HG03558 (cell line): ENCODE measurements around the gene PSMB2.

Experiments
- ATAC-seq: cut with Tn5 transposase; IDR thresholded peaks from one replicate; pipeline ENCODE4 v1.9.1; 2021; ENCODE audit warnings: moderate number of reproducible peaks; ENCODE audit not compliant: unreplicated experiment; ENCODE audit errors: extremely low read depth

PSMB2 gene

DNA sequence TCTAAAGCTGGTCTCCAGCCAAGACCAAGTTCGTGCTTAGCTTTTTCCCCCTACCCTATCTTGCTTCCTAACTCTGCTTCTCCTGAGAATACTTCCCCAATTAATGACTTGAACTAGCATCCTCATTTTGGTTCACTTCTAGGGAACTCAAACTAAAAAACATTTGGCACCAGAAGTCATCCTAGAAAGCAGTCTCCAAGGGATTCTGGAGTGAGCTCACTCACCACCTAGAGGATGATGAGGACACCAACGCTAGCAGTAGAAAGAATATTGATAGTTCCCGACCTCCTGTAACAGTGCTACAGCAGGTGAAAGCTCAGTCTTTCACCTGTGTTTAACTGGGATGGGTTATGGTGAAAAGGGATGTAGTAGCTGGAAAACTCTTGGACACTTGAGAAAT, 4.7 kb upstream of the PSMB2 start:
- ATAC-seq, result no peak

DNA sequence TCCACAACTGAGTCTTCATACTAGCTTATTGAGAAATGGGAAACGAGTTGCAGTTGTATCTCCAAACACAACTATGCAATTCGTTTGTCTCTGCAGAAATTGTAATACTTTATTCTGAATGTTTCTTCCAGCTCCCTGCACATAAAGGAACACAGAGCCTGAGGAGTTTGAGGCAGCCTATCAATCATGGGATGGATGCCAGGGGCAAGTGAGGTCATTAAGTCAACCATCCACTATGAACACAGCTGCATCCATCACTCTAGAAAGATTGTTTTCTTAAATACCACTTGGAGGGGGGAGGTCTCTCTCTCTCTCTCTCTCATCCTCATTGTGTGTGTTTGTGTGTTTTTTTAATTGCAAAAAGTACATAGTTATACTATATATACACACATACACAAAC, 2.9 kb upstream of the PSMB2 start:
- no peak for ATAC-seq

DNA sequence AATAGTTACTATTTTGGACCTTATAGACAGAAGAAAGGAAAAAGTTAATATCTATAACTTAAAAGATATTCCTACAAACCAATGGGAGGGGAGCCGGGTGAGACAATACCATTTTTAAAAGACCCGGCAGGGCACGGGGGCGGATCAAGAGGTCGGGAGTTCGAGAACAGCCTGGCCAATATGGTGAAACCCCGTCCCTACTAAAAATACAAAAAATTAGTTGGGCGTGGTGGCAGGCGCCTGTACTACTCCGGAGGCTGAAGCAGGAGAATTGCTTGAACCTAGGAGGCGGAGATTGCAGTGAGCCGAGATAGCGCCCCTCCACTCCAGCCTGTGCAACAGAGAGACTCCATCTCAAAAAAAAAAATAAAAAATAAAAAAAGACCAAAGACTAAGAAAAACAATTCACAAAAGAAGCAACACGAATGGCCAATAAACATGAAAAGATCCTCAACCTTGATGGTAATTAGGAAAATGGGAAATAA, 1.2 kb upstream of the PSMB2 start:
- ATAC-seq, result no peak

DNA sequence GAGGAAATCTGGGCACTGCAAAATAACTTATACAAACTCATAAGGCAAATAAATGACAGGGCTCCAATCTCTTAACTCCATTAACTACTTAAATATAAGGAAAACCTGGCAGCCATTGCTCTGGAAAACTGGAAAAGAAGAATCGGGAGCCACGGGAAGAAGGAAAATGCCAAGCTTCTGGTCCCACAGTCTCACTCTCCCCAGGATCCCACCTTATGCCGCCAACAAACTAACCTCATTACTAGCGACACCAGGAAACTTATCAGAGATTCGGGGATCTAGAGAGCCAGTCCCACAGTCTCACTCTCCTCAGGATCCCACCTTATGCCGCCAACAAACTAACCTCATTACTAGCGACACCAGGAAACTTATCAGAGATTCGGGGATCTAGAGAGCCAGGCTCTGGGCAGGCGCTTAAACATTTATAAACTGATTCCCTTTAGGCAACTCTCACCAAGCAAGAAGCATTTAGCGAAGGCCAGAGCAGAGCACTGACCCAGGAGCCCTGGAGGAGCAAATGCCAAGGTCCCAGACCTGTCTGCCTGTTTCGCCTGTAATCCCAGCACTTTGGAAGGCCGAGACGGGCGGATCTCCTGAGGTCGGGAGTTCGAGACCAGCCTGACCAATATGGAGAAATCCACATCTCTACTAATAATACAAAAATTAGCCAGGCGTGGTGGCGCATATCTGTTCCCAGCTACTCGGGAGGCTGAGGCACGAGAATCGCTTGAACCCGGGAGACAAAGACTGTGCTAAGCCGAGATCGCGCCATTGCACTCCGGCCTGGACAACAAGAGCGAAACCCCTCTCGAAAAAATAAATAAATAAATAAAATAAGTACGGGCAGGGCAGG, 720 bp downstream of the PSMB2 start:
- no peak for ATAC-seq

GRCh38 chr1:35637401-35637809, 3.9 kb downstream of the PSMB2 start:
- ATAC-seq, result no peak

- ATAC-seq, result no peak
Measured at GRCh38 chr1:35633547-35633946, 7.8 kb downstream of the PSMB2 start.

GRCh38 chr1:35631396-35631795, 9.9 kb downstream of the PSMB2 start:
- no peak for ATAC-seq

DNA sequence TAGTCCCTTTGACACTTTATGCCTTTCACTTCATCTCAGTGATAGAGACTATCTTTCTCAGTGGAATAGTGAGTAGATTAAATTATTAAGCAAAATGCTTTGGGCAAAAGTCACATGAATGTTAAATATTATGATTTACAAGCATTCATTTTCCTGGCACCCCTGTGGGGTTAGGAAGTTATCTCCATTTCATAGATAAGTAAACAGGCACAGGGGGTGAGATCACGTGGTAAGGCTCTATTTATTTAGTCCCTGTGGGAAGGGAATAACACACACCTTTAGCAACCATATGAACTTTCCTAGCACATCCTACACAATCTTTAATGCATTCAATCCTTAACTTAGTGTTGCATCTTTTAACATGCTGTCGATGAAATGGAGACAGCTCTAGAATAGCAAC, 12.3 kb downstream of the PSMB2 start:
- ATAC-seq, result no peak

DNA sequence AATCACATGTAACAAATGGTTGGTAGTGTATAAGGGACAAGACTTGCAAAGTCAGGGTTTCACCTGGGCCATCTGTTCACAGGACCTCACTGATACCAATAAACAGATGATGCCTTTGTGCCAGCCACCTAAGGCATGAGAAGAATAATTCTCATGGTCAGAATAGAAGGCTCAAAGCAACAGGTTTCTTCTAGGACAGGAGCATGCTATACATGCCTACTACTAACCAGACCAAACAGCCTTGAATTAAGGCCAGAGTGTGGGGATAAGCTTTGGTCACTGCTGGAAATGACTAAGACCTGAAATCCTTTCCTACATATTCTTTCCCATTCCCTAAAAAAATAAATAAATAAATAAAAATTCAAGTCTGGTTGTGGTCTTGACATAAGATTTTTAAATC, 17.5 kb downstream of the PSMB2 start:
- no peak for ATAC-seq

DNA sequence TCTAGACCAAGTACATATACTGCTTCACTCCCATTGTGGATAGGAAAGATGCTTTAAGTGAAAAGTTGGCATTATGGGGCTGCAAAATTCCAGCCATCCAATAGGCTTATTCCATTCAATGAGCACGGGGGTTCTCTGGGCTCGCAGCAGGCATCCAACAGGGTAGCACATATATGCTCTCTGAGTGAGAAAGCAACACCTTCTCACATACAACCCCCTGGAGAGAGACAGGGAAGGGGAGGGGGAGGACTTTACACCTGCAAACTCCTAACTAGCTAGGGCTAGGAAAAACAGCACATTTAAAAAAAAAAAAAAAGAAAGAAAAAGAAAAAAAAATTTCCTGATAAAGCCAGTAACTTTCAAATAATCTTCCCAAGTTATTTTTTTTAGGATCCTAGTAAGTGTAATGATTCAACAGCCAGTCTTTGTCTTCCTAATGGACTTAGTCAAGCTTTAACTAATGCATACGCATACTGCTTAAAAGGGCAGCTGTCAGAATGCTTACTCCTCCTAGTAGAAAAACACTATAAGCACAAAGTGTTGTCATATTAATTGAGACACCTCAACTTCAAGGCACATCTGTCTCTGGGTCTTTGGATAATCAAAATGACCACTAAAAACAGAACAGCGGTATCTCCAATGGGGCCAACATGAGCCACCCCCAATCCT, 18.7 kb downstream of the PSMB2 start:
- ATAC-seq, result no peak

DNA sequence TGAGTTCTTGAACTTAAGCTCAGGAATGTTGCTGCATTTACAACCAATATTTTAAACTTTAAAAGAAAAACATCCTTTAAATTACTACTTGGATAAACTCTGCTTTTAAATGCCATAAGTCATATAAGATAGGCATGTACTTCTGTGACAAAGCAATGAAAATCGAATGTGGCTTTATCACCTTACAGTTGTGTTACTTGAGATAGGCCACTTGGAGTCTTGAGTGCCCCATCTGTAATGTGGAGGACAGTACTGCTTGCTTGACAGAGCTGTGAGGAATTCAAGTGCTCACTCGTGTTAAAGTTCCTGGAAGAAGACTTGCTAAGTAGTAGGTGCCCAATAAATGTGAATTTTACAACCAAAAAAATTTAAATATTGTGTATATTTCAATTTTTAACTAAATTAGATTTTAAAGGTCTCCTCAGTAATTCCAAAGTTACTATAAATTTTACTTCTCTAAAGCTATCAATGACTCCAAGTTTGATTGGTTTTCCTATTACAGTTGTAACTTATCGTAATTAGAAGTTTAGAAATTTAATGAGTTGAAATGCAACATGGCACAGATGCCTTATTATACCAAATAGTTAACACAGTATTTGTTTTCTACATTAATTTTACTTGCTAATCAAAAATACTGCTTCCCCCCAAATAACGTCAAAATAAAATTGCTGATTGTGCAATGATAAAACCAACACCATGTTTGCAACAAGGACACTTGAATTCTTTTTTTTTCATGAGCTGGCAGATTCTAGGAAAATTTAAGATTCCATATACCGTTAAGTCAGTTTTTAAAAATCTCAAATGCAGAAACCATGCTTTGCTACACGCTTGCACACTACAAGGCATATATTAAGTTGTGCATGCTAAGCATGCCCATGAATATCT, 21.8 kb downstream of the PSMB2 start:
- ATAC-seq, result no peak

DNA sequence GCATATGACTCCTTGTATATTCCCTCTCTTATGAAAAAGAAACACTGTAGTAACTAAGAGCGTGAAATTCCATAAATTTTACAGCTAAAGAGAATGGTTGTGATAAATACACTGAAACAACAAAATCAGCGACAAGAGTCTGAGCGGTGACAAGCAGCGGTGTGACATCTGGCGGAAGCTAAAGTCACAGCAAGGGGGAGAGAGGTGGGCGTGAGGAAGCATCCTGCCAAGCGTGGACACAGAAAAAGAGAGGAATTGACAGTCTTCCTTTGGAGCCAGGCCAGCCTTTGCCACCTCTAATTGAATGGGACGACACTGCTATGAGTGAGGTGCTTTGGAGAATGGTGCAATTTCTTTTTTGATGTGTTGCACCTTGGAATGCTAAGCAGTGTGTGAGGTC, 25.9 kb downstream of the PSMB2 start:
- no peak for ATAC-seq

GRCh38 chr1:35611655-35612054, 29.7 kb downstream of the PSMB2 start:
- no peak for ATAC-seq

- no peak for ATAC-seq
Measured at GRCh38 chr1:35605867-35606182, 35.5 kb downstream of the PSMB2 start.

DNA sequence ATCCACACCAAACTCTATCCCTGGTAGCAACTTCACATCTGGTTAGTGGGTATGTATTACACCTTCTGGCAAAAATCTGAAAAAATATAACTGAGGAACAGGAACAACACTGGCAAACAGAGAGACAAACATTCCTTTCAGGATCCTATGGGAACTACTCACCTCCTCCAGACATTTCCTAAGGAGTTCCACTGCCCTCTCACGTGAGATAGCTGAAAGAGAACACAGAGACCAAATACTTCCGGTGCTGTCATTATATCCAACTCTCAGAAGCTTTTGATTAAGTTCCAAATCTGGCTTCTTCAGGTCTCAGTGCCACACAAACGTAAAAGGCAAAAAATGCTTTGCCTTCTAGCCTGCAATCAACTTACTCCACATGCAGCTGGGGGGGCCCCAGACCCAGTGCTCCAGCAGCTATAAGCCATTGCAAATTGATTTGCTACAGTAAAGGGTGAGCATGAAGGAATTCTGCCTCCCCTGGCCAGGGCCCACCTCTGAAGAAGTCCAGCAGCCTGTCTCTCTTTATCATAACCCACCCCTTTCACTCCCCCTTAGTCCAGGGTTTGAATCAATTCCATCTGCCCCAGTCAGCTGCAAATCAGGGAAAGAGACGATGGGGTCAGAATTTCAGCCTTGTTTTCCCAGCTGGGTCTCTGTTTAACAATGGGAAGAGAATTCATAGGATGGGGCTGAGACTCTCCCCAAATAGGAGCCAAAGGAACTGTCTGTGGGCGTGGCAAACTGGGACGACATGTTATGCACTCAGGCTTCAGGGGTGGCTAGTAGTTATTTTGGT, 36.1 kb downstream of the PSMB2 start:
- ATAC-seq, result no peak

DNA sequence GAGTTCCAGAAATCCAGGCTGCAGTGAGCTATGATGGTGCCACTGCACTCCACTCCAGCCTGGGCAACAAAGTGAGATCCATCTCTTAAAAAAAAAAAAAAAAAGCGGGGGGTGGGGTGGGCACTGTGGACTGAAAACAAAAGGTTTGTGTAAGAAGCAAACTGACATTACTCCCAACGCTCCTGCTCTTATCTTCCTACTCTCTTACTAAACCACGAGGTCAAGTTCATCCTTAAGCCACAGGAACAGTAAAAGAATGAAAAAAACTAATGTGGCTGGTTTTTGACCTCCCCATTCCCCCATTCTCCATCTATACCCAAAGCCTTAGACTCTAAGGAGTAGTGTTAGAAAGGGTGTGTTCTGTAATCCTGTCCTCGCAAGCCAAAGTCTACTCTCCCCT, 37.4 kb downstream of the PSMB2 start:
- no peak for ATAC-seq

GRCh38 chr1:35603468-35603867, 37.9 kb downstream of the PSMB2 start:
- ATAC-seq, result no peak

GRCh38 chr1:35600593-35600992, 40.7 kb downstream of the PSMB2 start:
- no peak for ATAC-seq

DNA sequence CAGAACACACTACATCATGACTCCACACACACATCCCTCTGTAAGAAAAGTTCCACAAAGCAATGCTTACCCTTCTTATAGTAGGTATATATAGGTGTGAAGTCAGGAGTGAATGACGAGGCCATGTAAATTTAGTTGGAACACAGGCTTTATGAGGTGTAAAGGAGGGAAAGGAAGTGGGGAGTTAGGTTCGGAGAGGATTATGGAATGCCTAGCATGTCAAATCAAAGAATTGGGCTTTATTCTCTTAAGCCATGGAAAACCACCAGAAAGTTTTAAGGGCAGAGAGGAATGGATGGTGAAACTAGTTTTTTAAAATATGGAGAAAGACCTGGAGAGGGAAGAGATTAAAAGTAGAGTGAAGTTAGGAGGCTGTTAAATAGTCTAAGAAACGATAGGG, 41.9 kb downstream of the PSMB2 start:
- ATAC-seq, result no peak

- ATAC-seq, result no peak
Measured at GRCh38 chr1:35598895-35599294, 42.4 kb downstream of the PSMB2 start.
